WTC11 (cell line): ENCODE results near the gene GALNT9.

Experiments used
- CREB1 ChIP-seq: sonication (generic); formaldehyde crosslinking; IDR thresholded peaks from 2 replicates; pipeline ENCODE4 v1.8.0; 2023; ENCODE audit warnings: mild to moderate bottlenecking, missing genetic modification reagents
- CTCF ChIP-seq: fragments of 200-600 bp; IDR thresholded peaks from 2 replicates; pipeline ENCODE4 v1.8.0; 2022; ENCODE audit warnings: antibody characterized with exemption
- ESRRA ChIP-seq: sonication (generic); formaldehyde crosslinking; IDR thresholded peaks from 2 replicates; pipeline ENCODE4 v1.8.1; 2022; ENCODE audit warnings: mild to moderate bottlenecking, missing genetic modification reagents, borderline replicate concordance
- IRF2 ChIP-seq: sonication (generic); formaldehyde crosslinking; IDR thresholded peaks from 2 replicates; pipeline ENCODE4 v1.8.0; 2022; ENCODE audit warnings: low read depth, missing genetic modification reagents, borderline replicate concordance
- MYBL2 ChIP-seq: sonication (generic); formaldehyde crosslinking; IDR thresholded peaks from 2 replicates; pipeline ENCODE4 v1.8.1; 2023; ENCODE audit warnings: mild to moderate bottlenecking, moderate library complexity, missing genetic modification reagents
- TEAD1 ChIP-seq: sonication (generic); formaldehyde crosslinking; IDR thresholded peaks from 2 replicates; pipeline ENCODE4 v1.8.0; 2022; ENCODE audit warnings: mild to moderate bottlenecking, missing genetic modification reagents
- USF1 ChIP-seq: sonication (generic); formaldehyde crosslinking; IDR thresholded peaks from 2 replicates; pipeline ENCODE4 v1.8.0; 2022; ENCODE audit warnings: mild to moderate bottlenecking, missing genetic modification reagents
- ZBTB21 ChIP-seq: sonication (generic); formaldehyde crosslinking; IDR thresholded peaks from 2 replicates; pipeline ENCODE4 v1.8.1; 2023; ENCODE audit warnings: mild to moderate bottlenecking, missing genetic modification reagents, borderline replicate concordance
- ZNF219 ChIP-seq: sonication (generic); formaldehyde crosslinking; IDR thresholded peaks from 2 replicates; pipeline ENCODE4 v1.8.0; 2023; ENCODE audit warnings: missing genetic modification reagents, mild to moderate bottlenecking, borderline replicate concordance
- ZNF425 ChIP-seq: fragments of 250-450 bp; sonication (Bioruptor Pico); conservative IDR thresholded peaks from 2 replicates; pipeline ENCODE4 v1.9.0; 2021; ENCODE audit warnings: mild to moderate bottlenecking
- ZSCAN18 ChIP-seq: fragments of 250-450 bp; sonication (Bioruptor Pico); IDR thresholded peaks from 2 replicates; pipeline ENCODE4 v2.1.2; 2022; ENCODE audit warnings: mild to moderate bottlenecking, moderate library complexity

- TF ChIP-seq CTCF (no peak), ZSCAN18 (CRISPR knock-in tag) (no peak), IRF2 (CRISPR knock-in tag) (no peak), ESRRA (CRISPR knock-in tag) (no peak), TEAD1 (CRISPR knock-in tag) (no peak), MYBL2 (no peak), ZNF219 (CRISPR knock-in tag) (no peak), CREB1 (CRISPR knock-in tag) (no peak), USF1 (no peak), ZBTB21 (CRISPR knock-in tag) (no peak), ZNF425 (CRISPR knock-in tag) (no peak)
Observed at GRCh38 chr12:132168311-132169031, 160.9 kb downstream of the GALNT9 start.
